Measurements from ENCODE around the gene SYNGR3. TPM values are rescaled to one million over a fixed set of nuclear protein-coding genes. Genes with fewer than 3 reads are reported as not detected.

SYNGR3 gene
- total RNA-seq, 4 donors from 2014 or later: 2.3 TPM; not detected in 3

DNA sequence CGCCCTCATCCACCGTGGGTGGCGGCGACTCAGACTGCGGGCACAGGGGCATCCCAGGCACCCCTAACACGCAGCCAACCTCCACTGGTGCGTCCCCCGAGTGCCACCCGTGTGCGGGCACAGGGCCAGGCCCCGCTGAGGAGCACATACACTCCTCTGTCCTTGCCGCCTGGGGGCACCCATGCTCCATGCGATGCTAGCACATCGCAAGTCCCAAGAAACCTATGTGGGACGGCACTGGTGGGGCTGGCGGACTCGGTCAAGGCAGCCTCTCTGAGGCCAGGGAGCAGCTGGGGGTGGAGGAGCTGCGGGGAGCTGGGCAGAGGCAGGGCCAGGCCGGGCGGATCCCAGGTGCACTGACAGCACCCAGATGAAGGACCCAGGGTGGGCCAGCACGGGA lies 15.9 kb downstream of the SYNGR3 start:
- no peaks in the 10 kb centered on the region for H3K27me3 ChIP-seq
- no peaks in the 10 kb centered on the region for H3K9me3 ChIP-seq
- TF ChIP-seq POLR2A (IDR thresholded peaks at IDR 0.05) (no peak), CTCF (IDR thresholded peaks at IDR 0.05 in 4 of 5, conservative IDR thresholded peaks at IDR 0.05 in 1 of 5) (no peak)
- H3K4me1 ChIP-seq: peaks cover 52 to 64% of the 10 kb centered on the region in 2 donors
- H3K27ac ChIP-seq: no peak overlapping the region
- no peak overlapping the region for H3K4me3 ChIP-seq
- in situ Hi-C loops (cut with MboI; ENCODE audit: low sequenced_read_pairs in 4 of 4): no loop called here
- ATAC-seq (no peak), DNase-seq (no peak)
- intact Hi-C loops (cut with DNase I; ENCODE audit: low total_unique reads): loop anchor here (5.0 to 10.0 kb wide), 2 partner anchors 262 to 529 kb away; partner anchors contain the start of genes CEMP1, PDPK1 and RNPS1
- H3K36me3 ChIP-seq: peaks cover 0 to 26% of the 10 kb centered on the region in 2 donors

DNA sequence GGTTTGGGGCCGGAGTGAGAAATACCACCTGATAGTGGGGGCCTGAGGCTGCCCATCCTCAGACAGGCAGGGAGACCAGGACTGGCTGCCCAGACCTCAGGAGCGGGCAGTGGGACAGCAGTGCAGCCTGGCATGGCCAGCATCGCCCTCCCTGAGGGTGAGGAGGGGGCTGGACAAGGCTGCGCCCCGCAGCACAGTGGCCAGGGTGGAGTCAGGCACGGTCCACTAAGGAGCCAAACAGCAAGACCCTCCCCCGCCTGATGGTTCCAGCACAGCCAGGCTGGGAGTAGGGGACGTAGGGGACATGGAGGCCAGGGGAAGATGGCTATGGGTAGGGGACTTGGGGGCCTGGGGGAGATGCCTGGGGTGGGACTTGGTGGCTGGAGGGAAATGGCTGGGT lies 16.5 kb downstream of the SYNGR3 start:
- DNase-seq: no peak
- in situ Hi-C loops (cut with MboI; ENCODE audit: low sequenced_read_pairs in 4 of 4) (no loop called here), intact Hi-C loops (cut with DNase I; ENCODE audit: low total_unique reads) (loop anchor here (5.0 to 10.0 kb wide), 2 partner anchors 261 to 528 kb away; partner anchors contain the start of genes CEMP1, PDPK1 and RNPS1)
- TF ChIP-seq CTCF (IDR thresholded peaks at IDR 0.05 in 4 of 5, conservative IDR thresholded peaks at IDR 0.05 in 1 of 5) (no peak), POLR2A (IDR thresholded peaks at IDR 0.05) (no peak)
- peaks cover 0 to 20% of the 10 kb centered on the region in 2 donors for H3K36me3 ChIP-seq
- H3K27me3 ChIP-seq: no peaks in the 10 kb centered on the region
- H3K4me1 ChIP-seq: peaks cover 52 to 64% of the 10 kb centered on the region in 2 donors
- H3K9me3 ChIP-seq: no peaks in the 10 kb centered on the region
- no peak for ATAC-seq
- no peak overlapping the region for H3K27ac ChIP-seq
- H3K4me3 ChIP-seq: no peak overlapping the region

DNA sequence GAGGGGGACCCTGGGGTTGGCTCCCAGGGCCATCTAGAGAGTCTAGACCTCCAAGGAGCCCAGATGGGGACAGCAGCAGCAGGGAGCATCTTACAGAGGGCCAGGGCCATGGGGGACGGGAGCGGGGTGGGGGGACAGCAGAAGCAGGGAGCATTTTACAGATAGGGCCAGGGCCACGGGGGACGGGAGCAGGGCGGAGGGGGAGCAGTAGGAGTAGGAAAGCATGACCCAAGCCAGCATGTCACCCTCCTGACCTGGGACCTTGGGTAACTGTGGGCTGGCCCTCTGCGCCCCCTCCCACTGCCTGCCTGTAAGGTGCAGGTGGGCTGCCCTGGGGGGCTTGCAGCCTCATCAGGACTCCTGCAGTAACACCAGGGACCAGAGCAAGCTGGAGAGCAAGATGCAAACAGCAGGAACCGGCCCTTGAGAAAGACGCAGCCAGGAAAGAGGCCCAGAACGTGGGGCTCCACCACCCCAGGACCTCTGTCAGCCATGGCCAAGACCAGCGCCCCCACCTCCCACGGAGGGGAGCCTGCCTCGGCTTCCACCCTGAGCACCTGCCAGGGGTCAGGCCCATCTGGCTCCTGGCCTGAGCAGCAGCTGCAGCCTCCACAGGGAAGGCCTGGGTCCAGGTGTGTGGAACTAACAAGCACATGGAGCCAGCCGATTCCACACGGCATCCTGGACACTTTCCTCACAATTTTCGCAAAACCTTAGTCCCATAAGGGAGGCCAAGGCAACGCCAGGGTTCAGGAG lies 17.5 kb downstream of the SYNGR3 start:
- Histone ChIP-seq H3K4me1 (peaks cover 52 to 64% of the 10 kb centered on the region in 2 donors), H3K36me3 (peaks cover 0 to 11% of the 10 kb centered on the region in 2 donors), H3K9me3 (no peaks in the 10 kb centered on the region), H3K27ac (peak overlapping the region in 1 of 4 donors; percentile 37), H3K4me3 (peak overlapping the region in 2 of 4 donors; percentile 38 to 78), H3K27me3 (no peaks in the 10 kb centered on the region)
- in situ Hi-C loops (cut with MboI; ENCODE audit: low sequenced_read_pairs in 4 of 4): no loop called here
- ATAC-seq: no peak
- intact Hi-C loops (cut with DNase I; ENCODE audit: low total_unique reads): loop anchor here (5.0 to 10.0 kb wide), 2 partner anchors 260 to 528 kb away; partner anchors contain the start of genes CEMP1, PDPK1 and RNPS1
- TF ChIP-seq POLR2A (IDR thresholded peaks at IDR 0.05) (no peak), CTCF (IDR thresholded peaks at IDR 0.05 in 4 of 5, conservative IDR thresholded peaks at IDR 0.05 in 1 of 5) (no peak)
- no peak for DNase-seq

- in situ Hi-C loops (cut with MboI; ENCODE audit: low sequenced_read_pairs in 4 of 4) (no loop called here), intact Hi-C loops (cut with DNase I; ENCODE audit: low total_unique reads) (loop anchor here (5.0 to 10.0 kb wide), 2 partner anchors 259 to 527 kb away; partner anchors contain the start of genes CEMP1, PDPK1 and RNPS1)
- H3K27ac ChIP-seq: peak overlapping the region in 2 of 4 donors; percentile 76 to 99
Measured at GRCh38 chr16:2008009-2008526, 18.3 kb downstream of the SYNGR3 start.

More at GRCh38 chr16:2008009-2008526, 18.3 kb downstream of the SYNGR3 start:
- no peaks in the 10 kb centered on the region for H3K27me3 ChIP-seq
- H3K4me1 ChIP-seq: peaks cover 52 to 64% of the 10 kb centered on the region in 2 donors
- no peak for ATAC-seq
- no peak for TF ChIP-seq CTCF (IDR thresholded peaks at IDR 0.05 in 4 of 5, conservative IDR thresholded peaks at IDR 0.05 in 1 of 5)
- TF ChIP-seq POLR2A (IDR thresholded peaks at IDR 0.05): no peak
- peak in 1 of 2 donors; percentile 45 for DNase-seq
- peak overlapping the region in 3 of 4 donors; percentile 63 to 78 (median 76) for H3K4me3 ChIP-seq
- H3K9me3 ChIP-seq: no peaks in the 10 kb centered on the region
- H3K36me3 ChIP-seq: peaks cover 0 to 3% of the 10 kb centered on the region in 2 donors
